GM19328 (cell line): ENCODE measurements around the gene HMGCL.

Source experiments
- ATAC-seq: cut with Tn5 transposase; IDR thresholded peaks from one replicate; pipeline ENCODE4 v1.9.1; 2021; ENCODE audit warnings: mild to moderate bottlenecking, moderate library complexity; ENCODE audit not compliant: unreplicated experiment

The HMGCL gene

GRCh38 chr1:23779826-23780371 lies 45.3 kb downstream of the HMGCL start:
- ATAC-seq, result no peak

DNA sequence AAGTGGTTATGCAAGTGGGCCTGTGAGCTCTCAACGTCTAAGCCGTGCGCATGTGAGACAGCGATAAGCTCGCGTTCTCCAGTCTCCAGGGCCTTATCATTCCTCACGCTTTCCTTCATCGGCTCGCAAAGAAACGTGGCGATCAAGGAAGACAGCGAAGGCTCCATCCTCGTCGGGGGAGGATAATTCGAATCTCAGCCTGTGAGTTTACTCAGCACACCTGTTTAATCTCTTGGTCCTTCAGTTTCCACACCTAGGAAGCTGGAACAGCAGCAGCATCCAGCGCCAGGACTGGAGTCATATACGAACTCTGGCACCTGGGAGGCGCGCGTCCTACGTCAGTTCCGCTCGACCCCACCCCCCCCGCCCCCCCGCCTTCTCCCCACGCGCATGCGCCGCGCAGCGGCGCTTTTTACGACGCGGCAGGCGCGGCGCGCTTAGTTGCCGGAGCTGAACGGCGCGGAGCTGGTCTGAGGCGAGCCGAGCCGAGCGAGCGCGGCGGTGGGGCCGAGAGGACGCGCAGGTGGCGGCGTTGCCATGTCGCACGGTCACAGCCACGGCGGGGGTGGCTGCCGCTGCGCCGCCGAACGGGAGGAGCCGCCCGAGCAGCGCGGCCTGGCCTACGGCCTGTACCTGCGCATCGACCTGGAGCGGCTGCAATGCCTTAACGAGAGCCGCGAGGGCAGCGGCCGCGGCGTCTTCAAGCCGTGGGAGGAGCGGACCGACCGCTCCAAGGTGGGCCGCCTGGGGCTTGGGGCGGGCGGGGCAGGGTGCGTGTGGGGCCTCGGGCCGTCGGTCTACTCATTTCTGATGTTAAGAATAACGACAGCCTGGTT lies 47.0 kb downstream of the HMGCL start, which contains the start of gene PITHD1:
Gene PITHD1 (plus strand): TSS at position 440 of the 836 bp plus-strand sequence. CDS start 98 bp downstream, at position 538.
- ATAC-seq, result peak; percentile 75

- no peak for ATAC-seq
These were observed 49.0 kb downstream of the HMGCL start for GRCh38 chr1:23776217-23776616.

DNA sequence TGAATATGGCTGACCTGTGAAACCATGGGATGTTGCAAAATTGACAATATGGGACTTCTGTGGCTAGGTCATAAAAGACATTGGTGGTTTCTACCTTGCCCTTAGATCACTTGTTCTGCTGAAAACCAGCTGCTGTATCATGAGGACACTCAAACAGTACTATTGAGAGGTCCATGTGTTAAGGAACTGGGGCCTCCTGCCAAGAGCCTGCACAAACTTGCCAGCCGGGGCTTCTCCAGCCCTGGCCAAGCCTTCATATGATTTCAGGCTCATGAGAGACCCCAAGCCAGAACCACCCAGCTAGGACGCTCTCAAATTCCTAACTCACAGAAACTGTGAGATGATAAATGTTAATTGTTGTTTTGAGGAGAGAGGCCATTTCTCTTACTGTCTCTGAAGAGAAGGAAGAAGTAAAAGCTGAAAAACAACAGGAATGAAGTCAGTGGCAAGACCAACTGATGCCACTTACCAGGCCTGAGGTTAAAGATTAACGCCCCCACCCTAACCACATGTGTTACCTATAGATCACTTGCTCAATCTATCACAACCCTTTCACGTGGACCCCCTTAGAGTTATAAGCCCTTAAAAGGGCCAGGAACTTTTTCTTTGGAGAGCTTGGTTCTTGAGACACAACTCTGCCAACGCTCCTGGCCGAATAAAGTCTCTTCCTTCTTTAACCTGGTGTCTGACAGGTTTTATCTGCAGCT lies 50.9 kb downstream of the HMGCL start:
- ATAC-seq, result no peak

GRCh38 chr1:23772854-23773242 lies 52.4 kb downstream of the HMGCL start:
- no peak for ATAC-seq

DNA sequence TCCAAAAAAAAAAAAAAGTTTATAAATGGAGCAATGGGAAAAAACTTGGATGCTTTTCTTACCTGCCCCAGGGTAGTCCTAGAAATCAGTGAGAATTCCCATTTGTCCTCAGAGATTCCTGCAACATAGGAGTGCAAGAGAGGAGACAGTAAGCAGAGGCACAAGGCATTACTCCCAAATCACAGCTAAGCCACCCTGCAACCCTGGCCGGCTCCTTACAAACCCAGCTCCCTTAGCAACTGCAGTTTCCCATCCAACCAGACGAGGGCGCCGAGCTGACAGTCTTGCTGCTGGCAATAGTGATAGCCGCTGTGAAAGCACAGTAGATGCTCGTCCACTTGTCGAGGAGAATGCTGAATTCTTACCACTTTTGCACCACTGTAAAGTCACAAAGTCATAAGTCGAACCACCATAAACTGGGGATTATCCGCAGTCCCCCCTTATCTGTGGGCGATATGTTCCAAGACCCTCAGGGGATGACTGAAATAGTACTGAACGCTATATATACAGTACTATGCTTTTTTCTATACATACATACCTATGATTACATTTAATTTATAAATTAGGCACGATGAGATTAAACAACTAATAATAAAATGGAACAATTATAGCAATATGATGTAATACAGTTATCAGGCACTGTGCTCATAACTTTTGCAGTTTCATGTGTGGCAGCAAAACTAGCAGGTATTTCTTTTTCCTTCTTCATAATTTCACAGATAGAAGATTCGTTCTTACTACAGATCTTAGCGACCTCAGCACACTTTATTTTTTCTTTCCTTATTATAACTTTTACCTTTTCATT lies 53.0 kb downstream of the HMGCL start:
- no peak for ATAC-seq

DNA sequence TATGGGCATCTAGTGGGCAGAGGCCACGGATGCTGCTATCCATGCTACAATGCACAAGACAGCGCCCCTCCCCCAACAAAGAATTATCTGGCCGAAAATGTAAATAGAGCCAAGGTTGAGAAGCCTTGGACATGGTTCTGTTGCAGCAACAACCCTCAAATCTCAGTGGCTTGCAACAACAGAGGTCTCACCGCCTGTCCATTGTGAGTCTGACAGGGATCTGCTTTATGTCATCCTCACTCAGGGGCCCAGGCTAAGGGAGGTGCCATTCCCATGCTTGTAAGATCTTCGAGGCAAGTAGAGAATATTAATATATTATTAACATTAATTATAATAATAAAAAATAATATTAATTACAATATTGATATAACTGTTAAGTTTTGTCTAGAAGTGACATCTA lies 56.5 kb downstream of the HMGCL start:
- ATAC-seq, result no peak

DNA sequence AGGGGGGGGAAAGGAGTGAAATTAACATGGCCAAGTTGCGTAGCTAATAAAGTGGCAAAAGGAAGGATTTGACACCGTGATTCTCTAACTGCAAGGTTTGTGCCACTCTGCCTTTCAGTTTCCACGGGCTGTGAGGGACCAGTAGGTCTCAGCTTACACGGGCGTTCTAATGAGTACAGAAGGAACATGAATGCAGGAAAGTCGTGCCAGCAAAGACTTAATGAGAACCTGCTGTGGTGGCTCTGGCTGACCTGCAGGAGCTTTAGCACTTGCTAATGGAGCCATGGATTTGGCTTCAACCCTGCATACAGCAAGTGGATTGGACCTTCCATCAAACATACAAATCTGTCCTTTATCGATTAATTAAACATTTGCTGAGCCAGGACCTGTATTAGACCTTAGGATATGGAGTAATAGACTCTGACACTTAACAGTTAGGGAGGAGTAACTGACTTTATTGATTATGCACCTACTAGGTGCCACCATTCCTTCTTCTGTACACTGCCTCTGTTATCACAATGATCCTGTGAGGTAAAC lies 62.1 kb downstream of the HMGCL start:
- no peak for ATAC-seq

DNA sequence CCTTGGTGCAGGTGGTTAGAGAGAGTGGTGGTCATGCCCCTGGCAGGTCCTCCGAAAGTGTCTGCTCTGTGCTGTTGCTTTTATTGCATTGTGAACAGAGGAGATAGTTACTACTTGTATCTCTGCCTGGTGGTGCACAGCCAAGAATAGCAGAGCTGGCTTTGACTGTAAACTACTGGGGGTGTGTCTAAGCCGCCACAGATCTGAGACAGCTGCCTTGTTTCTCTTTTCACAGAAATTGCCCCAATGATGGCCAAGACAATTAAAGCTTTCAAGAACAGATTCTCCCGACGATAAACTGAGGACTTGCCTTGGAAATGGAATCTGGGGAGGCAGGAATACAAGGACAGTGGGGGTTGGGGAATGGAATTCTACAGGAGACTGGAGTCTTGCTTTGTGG lies 66.0 kb downstream of the HMGCL start:
- no peak for ATAC-seq

DNA sequence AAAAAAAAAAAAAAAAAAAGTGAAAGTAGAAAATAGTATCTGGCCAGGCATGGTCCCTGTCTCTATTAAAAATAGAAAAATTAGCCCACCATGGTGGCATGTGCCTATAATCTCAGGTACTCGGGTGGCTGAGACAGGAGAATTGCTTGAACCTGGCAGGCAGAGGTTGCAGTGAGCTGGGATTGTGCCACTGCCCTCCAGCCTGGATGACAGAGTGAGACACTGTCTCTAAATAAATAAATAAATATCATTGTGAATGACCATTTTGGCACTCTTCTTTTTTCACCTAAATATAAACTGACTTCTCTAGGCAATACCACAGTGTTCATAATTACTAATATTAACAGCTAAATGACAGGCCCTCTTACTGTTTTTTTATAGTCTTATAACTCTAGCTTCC lies 67.4 kb downstream of the HMGCL start:
- ATAC-seq, result no peak

GRCh38 chr1:23756676-23757075 lies 68.6 kb downstream of the HMGCL start:
- ATAC-seq, result no peak

DNA sequence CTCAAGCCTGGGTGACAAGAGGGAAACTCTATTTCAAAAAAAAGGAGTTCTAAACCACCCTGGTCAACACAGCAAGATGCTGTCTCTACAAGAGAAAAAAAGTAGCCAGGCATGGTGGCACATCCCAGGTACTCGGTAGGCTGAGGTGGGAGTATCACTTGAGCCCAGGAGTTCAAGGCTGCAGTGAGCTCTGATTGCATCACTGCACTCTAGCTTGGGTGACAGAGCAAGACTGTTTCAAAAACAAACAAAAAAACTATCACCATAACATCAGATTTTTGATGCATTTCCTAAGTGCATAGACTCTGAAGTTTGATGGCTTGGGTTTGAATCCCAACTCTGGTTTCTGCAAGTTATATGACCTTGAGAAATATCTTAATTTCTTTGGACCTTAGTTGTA lies 72.3 kb downstream of the HMGCL start:
- no peak for ATAC-seq
